ENCODE data around the gene APH1B. TPM values are rescaled to one million over a fixed set of nuclear protein-coding genes. Genes with fewer than 3 reads are reported as not detected.
A peak's percentile ranks its signal among the peaks of the same experiment; 100 is the strongest.

The APH1B gene
- total and polyA plus RNA-seq, 9 of the 15 experiments (the other 6 are each of a cell fraction or from before 2014, with no cell fraction given): 5.1 to 9.7 (median 7.0) TPM

- no peak for TF ChIP-seq ETV6 (IDR thresholded peaks at IDR 0.05; ENCODE audit: borderline replicate concordance in 1 of 2, low read depth in 2 of 2, low read length in 1 of 2)
- TF ChIP-seq ETV6 (CRISPR knock-in tag; IDR thresholded peaks at IDR 0.05; ENCODE audit: borderline replicate concordance): no peak
- TF ChIP-seq POLR2B (IDR thresholded peaks at IDR 0.05; ENCODE audit: low read depth, partially characterized antibody): no peak
- TF ChIP-seq MGA (IDR thresholded peaks at IDR 0.05): peak; percentile 73
- no peak for TF ChIP-seq PHF21A (IDR thresholded peaks at IDR 0.05; ENCODE audit: borderline replicate concordance, low read depth)
- TF ChIP-seq ZBTB8A (IDR thresholded peaks at IDR 0.05; ENCODE audit: partially characterized antibody): no peak
- no peak for TF ChIP-seq RB1 (IDR thresholded peaks at IDR 0.05; ENCODE audit: low read depth)
- TF ChIP-seq NR3C1 (CRISPR knock-in tag; IDR thresholded peaks at IDR 0.05): no peak
- no peak for TF ChIP-seq NUFIP1 (IDR thresholded peaks at IDR 0.05; ENCODE audit: partially characterized antibody)
- TF ChIP-seq CREB3 (tag; conservative IDR thresholded peaks at IDR 0.05; ENCODE audit: low read depth): 0 out of 2 replicates have a peak, but pooled peaks have one; percentile 4
- TF ChIP-seq ZNF764 (CRISPR knock-in tag; IDR thresholded peaks at IDR 0.05; ENCODE audit: low read depth): no peak
Observed at GRCh38 chr15:63331456-63331855, 54.1 kb downstream of the APH1B start (continued).
